NCI-H460 (cell line): ENCODE data around the gene NRXN2. TPM values are rescaled to one million over a fixed set of nuclear protein-coding genes. Genes with fewer than 3 reads are reported as not detected.
"Not testable (repeated sequence)": the region's sequence is repeated elsewhere in the genome, so short reads cannot be mapped to it uniquely, and the experiment has no call there.

Experiments used
- DNase-seq: peaks from one replicate; pipeline ENCODE4 v3.0.0-alpha.2; 2016; ENCODE audit warnings: low read depth; ENCODE audit errors: extremely low read depth
- total RNA-seq: library from RNA; depleted of rRNA; stranded (reverse); fragments of >200 nt; shearing (Covaris generic); gene quantifications from 2 replicates; pipeline ENCODE4 v1.2.3, GENCODE V29; 2014

The NRXN2 gene
- total RNA-seq, 1 experiment from 2014 or later = 0.05 TPM

DNA sequence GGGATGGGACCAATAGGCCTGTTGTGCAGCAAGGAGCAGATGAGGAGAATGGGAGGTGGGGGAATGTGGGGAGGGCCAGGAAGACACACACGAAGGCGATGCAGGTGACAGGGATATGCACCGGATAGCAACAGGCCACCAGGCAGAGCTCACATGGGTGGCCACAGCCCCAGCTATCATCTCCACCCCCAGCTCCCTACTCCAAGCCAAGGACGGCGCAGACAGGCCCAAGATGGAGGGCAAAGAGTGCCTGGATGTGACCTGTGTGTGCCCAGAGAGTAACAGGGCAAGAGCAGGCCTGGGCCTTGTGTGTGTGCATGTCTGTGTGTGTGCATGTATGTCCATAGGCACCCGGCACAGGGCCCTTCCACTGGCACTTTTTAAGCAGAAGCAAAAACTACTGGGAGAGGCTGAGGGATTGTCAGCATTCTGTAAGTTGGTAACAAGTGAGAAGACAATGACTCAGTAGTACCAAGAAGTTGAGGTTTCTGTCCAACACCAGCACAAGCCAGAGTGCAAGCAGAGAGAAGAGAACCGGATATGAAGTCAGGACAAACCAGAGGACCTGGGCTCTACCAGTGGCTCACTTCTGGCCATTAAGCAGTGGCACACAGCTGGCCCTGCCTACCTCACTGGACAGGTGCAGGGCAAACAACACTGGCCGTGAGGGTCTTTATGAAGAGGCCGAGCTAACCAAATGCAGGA is 36.4 kb downstream of the NRXN2 start:
- DNase-seq = no peak

DNA sequence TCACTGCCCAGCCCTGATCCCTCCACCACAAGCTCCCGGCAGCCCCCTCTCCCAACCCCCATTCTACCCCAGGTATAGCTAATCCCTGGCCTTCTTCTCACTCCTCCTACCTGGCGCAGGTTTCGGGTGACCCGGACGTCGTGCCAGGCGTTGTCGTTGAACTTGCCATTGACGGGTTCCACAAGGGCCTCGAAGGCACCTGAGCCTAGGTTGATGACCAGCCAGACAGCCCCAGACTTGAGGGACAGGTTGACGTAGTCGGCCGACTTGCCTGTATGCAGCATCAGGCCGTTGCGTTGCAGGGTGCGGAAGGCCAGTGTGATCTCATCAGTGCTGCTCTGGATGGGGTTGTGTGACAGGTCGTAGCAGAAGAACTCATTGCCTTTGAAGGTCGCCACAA is 37.5 kb downstream of the NRXN2 start:
- no peak for DNase-seq

DNA sequence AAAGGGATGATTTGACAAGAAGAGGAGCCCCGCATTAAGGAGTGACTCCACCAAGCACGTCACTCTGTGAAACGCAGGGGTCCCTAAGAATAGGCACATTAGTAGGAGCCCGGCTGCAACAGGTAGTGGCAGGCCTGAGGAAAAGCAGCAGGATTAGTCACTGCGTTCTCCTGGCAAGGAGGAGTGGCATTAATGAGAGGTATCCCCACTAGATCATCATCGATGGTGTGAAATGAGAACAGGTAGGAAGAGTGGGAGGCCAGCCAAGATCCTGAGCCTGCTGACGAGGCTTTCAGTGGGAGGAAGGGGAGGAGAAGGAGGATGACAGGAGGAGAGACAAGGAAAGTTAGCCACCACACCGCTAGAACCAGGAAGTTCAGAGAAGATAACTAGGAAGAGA is 38.6 kb downstream of the NRXN2 start:
- DNase-seq = no peak

DNA sequence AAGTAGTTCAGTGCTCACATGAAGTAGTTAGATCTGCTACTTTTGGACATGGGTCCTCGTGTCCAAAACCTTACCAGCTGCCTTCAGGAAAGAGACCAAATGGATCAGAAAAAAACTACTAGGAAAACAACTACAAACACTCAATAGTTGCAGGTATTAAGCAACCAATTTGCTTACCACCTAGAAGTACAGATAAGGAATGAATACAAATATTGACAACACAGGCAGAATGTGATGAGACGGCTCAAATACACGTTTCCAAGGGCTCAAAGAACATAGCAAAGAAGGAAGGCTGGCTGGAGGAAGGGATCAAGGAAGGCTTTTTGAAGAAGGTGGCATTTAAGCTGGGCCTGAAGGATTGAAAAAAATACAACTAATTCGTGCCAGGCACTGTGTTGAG is 41.8 kb downstream of the NRXN2 start:
- no peak for DNase-seq

DNA sequence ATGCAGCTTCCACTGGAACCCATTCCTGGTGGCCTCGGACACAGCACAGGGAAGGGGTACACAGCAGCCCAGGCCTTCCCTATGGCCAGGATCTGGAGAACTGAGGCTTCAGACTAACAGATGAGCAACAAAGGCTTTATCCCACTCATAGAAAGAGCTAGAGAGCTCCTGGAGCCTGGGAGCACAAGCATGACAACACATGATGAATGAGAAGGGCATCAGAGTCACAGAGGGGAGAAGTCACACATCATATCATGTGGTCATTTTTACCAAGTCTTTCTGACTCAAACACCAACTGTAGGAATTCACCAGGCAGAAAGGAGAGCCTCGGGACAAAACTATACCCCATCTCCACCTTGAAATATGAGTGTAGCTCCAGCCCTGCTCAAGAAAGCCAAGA is 43.2 kb downstream of the NRXN2 start:
- DNase-seq = no peak

DNA sequence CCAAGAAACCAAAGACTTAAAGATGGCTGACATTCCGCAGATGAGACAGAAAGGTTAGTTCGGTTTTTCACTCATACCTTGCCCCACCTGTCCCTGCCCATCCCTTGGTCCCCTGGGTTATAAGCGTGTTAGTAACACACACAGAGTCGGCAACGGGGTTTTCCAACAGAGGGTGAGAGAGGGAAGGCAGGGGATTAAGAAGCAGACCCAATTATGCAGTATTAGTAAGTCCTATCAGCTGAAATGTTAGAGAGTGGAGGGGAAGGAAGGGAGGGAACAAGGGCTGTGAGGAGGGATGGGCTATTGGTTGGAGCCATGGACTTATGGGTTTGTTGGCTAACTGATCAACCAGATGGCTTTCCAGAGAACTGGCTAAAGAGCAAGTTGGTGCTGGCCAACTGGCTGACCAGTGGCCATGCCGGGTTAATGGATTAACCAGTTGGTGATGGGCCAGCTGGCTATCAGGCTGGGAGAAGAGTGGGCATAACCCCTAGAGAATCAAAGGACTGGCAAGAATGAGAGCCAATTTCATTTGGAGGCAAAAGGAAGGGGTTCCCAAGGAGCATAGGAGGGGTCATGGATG is 45.5 kb downstream of the NRXN2 start:
- no peak for DNase-seq

DNA sequence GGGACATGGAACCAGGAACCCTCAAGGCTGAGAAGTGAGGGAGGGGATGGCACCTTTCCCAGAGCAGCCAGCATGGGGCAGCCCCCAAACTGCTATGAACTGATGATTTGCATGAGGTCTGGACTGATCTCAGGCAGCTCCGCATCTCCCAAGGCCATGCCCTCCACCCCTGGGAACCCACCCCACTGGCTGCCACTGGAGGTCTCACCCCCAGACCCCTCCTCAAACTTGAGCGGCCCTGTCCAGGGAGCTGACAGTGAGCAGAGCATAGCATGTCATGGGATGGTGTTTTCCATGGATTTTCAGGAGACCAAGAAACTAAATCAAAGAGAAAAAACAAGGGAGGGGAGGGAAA is 46.8 kb downstream of the NRXN2 start:
- no peak for DNase-seq

DNA sequence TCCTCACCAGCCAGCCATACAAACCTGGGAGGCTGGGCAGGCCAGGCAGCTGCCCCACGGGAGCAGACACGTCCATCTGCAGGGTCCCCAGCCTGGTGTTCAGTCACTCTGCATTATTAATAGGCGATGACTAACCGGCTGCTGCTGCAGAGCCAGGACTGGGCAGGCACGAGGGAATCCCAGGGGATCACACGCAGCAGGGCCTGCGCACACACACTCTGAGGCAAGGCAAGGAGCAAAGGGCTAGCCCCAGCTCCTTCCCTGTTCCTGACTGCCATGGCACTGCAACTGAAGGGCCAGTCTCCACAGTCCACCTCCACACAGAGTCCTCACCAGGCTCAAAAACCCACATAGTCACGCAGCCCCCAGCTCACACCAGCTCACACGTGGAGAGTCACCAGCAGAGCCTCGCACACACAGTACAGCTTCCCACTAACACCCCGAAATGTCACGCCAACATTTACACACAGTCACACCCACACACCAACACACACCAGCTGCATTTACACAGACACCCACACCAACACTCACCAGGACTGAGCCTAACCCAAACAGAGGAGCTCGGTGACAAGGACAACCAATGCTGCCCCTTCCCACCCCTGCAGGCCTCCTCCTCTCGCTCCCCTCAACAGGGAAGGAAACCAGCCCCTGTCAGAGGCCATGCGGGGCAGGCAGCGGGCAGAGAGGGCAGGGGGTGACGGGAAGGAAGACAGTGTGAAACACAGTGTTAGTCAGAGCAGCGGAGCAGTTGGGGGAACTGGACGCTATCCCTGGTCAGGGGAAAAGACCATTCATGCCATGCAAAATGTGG is 47.3 kb downstream of the NRXN2 start:
- DNase-seq = peak; percentile 50

DNA sequence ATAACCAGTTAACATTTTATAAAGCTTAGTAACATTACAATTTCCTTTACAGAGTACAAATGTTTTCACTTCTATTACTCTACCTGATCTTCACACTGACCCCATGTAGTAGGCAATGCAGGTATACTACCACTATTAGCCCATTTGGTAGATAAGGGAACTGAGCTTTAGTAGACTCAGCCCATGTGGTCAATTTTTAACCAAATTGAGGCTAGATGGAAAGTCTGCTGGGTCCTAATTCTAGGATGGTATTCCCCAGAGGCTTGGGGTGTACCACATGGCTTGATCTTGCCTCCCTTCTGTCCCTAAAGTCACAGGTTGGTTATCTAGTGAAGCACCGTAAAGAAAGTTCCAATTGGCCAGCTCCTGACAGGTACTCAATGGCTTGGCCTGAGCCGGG is 48.2 kb downstream of the NRXN2 start:
- DNase-seq = no peak

DNA sequence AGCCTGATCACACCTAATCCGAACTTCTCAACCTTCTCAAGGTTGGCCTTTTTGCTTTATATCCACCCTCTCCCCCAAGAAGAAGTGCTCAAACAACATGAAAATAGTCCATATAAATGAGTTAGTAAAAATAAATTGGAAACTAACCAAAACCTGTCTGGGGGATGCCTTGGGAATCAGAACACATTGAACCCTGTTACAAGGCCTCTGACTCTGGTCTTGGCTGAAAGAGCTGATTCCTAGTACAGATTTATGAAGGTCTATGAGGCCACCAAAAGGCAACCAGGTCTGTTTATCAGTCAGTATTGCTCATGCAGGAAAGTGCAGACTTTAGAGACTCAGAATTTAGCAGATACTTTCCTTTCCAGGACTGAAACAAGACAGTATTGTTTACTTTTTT is 49.7 kb downstream of the NRXN2 start:
- DNase-seq = no peak

DNA sequence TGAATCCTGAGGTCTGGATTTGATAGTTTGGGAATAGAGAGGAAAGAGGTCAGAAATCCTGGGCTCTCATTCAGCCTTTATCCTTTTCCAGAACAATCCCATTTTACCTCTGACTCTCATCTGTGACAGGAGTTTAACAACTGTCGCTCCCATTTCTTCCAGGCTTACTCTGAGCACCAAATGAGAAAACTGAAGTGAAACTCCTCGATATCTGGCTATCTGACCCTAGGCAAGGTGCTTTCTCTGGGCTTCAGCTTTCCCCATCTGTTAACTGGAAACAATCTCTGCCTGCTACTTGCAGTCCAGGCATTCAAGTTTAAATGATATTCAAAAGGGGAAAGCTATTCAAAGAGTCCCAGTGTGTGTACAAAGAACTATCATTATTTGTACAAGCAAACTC is 50.1 kb downstream of the NRXN2 start:
- DNase-seq = no peak

DNA sequence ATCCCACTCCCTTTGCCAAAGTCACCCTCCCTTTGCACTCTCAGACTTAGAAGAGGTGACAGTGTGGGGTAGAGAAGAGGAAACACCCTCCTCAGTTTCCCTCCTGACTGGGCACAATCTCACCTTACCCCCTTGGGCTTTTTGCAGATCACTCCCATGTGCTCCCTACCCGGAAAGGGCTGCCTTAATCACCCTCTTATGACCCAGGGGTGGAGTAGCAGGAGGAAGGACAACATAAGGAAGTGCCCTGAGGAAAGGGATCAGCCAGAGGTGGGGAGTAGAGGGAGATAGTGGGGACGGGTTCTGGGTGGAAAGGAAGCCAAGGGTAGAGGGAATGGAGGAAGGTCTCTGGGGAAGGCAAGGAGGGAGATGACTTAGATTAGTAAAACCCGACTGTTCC is 52.0 kb downstream of the NRXN2 start:
- no peak for DNase-seq

DNA sequence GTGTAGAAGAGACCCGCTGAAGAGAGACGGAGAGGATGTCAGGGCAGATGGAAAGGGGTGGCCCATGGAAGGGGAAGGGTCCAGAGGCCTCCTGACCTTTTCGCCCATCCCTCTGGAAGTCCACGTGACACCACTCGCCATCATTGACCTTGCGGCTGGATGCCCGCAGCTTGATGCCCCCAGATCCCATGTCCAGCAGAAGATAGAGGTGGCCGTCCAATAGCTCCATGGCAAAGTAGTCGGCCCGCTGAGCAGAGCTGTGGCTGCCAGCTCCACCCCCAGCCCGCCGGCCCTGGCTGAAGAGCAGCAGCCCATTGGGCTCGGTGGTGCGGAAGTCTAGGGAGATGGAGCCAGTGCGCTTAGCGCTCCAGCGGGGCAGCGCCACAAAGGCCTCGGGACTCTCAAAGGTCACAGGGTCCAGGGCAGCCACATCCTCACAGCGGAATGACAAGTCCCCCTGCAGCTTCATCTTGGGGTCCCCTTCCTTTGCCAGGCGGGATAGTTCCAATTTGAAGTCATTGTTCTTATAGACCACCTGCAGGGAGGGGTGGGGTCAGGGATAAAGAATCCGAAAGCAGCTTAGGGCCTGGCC is 55.7 kb downstream of the NRXN2 start:
- no peak for DNase-seq

DNA sequence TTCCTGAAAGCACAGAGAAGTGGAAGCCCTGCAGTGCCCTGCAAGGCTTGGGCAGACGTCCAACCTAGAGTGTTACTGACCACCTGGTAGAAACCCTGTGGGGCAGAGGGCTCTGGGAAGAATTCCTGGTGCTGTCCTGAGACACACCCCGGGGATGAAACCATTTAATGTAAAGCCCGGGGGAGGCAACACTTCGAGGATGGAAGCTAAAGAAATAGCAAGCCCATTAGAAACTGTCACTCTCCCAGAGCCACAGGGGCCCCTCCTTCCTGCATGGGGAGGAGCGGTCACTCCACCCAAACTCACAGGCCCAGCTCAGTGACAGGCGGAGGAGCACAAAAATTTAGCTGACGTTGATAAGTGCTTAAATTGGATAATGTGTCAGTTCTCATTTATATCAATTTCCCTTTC is 57.6 kb downstream of the NRXN2 start:
- no peak for DNase-seq

DNA sequence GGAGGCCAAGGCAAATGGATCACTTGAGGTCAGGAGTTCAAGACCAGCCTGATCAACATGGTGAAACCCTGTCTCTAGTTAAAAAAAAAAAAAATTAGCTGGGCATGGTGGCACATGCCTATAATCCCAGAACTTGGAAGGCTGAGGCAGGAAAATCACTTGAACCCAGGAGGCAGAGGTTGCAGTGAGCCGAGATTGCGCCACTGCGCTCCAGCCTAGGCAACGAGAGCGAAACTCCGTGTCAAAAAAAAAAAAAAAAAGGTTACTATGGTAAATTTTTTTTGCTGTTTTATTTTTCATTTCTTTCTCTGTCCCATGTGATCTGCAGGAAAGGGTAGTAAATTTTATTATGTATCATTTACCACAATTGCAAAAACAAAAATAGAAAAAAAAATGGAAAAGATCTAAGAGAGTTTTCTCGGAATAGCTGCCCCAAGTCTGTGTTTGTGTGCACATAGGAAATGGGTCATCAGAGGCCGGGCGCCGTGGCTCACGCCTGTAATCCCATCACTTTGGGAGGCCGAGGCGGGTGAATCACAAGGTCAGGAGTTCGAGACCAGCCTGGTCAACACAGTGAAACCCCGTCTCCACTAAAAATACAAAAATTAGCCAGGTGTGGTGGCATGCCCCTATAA is 58.6 kb downstream of the NRXN2 start:
- DNase-seq = not testable (repeated sequence)

DNA sequence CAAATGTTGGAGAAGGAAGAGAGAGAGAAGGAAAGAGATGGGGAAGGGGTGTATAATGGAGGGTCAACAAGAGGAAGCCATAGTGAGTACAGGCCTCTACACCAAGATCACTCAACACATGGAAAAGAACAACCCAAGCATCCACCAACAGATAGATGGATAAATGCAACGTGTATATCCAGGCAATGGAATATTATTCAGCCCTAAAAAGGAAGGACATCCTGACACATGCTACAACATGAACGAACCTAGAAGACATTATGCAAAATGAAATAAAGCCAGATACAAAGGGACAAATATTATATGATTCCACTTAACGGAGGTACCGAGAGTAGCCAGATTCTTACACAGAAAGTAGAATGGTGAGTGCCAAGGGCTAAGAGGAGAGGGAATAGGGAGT is 59.3 kb downstream of the NRXN2 start:
- no peak for DNase-seq

DNA sequence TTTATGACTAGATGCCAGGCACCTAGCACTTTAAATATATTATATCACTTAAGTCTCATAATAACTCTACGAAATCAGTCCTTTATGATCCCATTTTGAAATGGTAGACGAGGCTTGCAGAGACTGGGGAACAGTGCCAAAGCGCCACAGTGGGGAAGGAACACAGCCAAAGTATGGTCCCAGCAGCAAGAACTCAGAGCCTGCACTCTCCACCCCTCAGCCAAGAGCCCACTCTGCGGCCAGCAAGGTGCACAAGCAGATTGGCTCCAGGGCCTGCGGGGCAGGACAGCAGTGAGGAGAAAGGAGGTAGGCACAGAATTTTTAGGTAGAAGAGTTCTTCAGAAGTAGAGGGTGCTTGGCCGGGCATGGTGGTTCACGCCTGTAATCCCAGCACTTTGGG is 61.4 kb downstream of the NRXN2 start:
- no peak for DNase-seq

DNA sequence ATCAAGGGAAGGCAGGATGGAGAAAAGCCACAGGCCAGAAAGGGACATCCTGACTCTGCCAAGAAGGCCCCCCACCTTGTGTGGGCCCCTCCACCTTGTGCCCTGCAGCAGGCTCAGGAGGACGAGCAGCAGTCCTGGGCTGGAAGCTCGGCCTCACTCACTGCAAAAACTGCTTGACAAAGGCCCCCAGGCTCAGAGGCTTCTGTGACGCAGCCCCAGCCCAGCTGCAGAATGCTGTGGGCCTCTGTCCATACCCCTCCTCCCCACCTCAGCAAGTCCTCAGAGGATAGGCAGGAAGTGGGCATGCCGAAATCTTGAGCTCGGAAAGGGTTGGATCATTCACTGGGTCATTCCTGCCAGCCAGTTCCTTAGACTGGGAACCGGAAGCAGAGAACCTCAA is 61.9 kb downstream of the NRXN2 start:
- no peak for DNase-seq

DNA sequence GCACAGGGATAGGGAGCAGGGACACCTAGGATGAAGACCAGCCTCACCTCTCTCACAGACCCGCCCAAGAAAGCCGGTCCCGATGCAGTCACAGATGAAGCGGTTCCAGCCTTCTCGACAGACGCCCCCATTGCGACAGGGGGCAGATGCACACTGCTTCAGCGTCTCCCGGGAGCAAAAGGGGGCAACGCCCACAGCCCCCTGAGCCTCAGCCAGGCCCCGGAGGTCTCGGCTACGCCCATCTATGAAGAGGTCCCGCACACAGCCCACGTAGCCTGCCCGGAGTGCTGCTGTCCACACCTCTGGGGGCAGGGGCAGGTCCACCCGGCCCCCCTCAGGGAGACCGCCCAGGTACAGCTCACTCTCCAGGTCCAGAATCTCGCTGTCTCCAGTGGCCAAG is 62.3 kb downstream of the NRXN2 start:
- no peak for DNase-seq

DNA sequence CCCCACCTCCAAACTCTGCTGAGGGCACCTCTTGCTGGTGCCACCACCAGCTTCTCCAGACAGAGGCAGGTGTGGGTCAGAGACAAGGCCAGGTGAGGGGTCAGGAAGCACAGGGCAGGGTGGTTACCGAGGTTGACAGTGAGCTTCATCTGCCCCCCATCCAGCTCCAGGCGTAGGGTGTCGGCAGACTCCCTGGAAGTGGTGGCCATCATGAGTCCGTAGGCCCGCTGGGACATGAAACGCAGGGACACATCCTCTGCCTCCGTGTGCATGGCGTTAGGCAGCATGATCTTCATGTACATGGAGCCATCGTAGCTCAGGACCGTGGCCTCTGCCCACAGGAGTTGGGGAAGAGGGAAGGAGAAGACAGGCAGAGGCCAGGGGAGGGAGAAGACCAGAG is 62.8 kb downstream of the NRXN2 start:
- DNase-seq = no peak

DNA sequence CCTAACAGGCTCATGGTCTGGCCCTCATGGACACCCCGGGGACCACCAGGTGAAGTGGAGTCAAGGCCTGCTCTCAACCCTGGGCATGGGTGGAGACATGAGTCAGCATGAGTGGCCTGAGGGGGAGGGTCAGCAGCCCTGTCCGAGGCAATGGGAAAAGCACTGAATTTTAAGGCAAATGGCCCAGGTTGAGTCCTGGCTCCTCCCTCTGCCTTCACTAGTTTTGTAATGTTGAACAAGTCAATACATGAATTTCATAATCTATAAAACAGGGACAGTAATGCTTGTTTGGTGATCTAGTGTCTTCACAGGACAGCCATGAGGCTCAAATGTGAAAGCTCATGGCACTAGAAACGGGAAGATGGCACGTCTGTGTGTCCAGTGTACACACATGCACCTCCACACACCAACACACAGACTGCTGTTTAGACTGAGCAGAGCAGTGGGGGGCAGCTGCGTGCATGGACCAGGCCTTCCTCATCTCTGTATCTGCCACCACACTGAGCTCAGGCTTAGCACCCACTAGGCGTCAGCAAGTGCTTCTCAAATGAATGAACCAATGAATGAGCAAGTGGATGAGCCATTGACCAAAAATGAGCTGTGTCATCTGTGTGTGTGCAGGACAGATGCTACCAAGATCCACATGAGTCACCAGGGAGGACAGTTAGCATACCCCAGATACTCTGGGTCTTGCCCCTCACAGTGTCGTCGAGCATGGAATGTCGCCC is 63.4 kb downstream of the NRXN2 start:
- peak; percentile 22 for DNase-seq
